WERI-Rb-1 (cell line): ENCODE measurements around the gene ZNF426.
"Not testable (repeated sequence)": the region's sequence is repeated elsewhere in the genome, so short reads cannot be mapped to it uniquely, and the experiment has no call there.

Experiments used
- DNase-seq: peaks from one replicate; pipeline ENCODE4 v3.0.0-alpha.2; 2020
- H3K27ac ChIP-seq: fragments of 250-450 bp; sonication (Bioruptor Pico); 2 replicates; pipeline ENCODE4 v1.5.1; 2020; ENCODE audit warnings: mild to moderate bottlenecking, moderate library complexity
- H3K27me3 ChIP-seq: fragments of 250-450 bp; sonication (Bioruptor Pico); 2 replicates; pipeline ENCODE4 v1.5.1; 2021; ENCODE audit warnings: mild to moderate bottlenecking, low read depth, moderate library complexity; ENCODE audit not compliant: insufficient read depth, severe bottlenecking
- H3K36me3 ChIP-seq: fragments of 250-450 bp; sonication (Bioruptor Pico); 2 replicates; pipeline ENCODE4 v1.5.1; 2020; ENCODE audit warnings: mild to moderate bottlenecking, moderate library complexity
- H3K4me3 ChIP-seq: 2 replicates; pipeline ENCODE4 v1.5.1; 2011; ENCODE audit warnings: low read depth, mild to moderate bottlenecking, control low read depth, low read length
- H3K9me3 ChIP-seq: fragments of 250-450 bp; sonication (Bioruptor Pico); 2 replicates; pipeline ENCODE4 v1.5.1; 2021; ENCODE audit warnings: mild to moderate bottlenecking, moderate library complexity; ENCODE audit not compliant: severe bottlenecking
- TF ChIP-seq, protein P1 (sequence below): IDR thresholded peaks from 2 replicates; pipeline ENCODE4 v1.5.1; 2011; ENCODE audit warnings: low read depth, mild to moderate bottlenecking, control low read depth, inconsistent platforms, low read length

ZNF426 gene

DNA sequence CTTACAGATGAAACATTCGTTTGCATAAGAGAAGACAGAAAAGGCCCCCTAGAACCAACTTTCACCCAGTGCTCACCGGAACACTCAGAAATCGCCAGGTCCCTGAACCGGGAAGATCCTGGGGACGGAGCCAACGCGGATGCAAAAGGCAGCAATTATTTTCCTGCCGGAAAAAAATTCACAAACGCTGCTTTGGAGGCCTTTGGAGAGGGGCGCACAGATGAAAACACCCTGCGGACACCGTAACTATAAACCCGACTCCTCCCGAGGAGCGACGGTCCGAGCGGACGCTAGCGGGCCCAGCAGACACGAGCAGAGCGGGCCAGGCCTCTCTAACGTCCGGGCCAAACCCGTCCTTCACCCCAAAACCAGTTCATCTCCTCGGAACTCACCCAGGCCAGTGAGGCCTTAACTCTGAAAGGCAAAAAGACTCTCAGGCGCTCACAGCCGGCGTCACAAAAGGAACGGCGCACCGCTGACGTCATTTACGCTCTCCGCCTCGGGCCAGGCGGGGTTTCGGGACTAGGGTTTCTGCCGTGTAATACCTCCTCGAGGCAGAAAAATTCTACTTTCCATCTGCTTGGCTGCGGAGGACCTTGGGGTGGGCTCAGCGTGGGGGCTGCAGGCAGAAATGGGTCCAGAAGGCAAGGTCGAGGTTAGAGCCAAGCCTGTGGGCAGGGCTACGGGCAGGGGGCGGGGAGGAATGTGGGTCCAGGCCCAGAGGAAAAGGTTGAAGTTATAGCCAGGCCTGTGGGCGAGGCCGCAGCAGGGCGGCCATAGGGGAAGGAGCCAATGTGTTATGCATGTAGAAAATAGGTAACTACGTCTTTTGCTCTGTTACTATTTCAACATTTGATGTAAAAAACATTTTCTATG lies at the start of gene ZNF426:
Gene ZNF426, minus strand, starts transcription at position 463 of the 876 bp plus-strand sequence. CDS start 2,413 bp downstream, outside the sequence.
- peak; percentile 87 for DNase-seq
- H3K27me3 ChIP-seq = no peaks in the 10 kb centered on the region
- TF ChIP-seq, protein P1, sequence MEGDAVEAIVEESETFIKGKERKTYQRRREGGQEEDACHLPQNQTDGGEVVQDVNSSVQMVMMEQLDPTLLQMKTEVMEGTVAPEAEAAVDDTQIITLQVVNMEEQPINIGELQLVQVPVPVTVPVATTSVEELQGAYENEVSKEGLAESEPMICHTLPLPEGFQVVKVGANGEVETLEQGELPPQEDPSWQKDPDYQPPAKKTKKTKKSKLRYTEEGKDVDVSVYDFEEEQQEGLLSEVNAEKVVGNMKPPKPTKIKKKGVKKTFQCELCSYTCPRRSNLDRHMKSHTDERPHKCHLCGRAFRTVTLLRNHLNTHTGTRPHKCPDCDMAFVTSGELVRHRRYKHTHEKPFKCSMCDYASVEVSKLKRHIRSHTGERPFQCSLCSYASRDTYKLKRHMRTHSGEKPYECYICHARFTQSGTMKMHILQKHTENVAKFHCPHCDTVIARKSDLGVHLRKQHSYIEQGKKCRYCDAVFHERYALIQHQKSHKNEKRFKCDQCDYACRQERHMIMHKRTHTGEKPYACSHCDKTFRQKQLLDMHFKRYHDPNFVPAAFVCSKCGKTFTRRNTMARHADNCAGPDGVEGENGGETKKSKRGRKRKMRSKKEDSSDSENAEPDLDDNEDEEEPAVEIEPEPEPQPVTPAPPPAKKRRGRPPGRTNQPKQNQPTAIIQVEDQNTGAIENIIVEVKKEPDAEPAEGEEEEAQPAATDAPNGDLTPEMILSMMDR = no peak
- H3K27ac ChIP-seq = peak within 1 kb of the TSS; percentile 95
- H3K4me3 ChIP-seq = peak within 1 kb of the TSS; percentile 93
- H3K9me3 ChIP-seq = no peaks in the 10 kb centered on the region
- H3K36me3 ChIP-seq = peaks cover 34% of the 10 kb centered on the region

DNA sequence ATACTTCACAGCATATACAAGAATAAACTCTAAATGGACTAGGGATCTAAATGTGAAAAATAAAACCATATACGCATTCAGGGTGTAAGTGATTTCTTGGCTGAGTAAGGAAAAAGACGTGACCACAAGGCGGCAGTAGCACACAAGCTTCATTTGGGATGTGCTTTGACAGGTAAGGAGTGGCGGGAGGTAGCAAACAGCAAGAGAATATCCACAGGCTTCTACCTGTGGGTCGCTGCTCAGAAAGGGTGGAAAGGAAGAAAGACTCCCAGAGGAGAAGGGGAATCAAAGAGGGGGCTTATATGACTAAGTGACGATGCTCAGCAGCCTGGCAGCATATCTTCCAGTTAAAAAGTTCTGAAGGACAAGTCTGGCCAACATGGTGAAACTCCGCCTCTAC lies 48.3 kb upstream of the ZNF426 start:
- Histone ChIP-seq H3K27ac (no peak overlapping the region), H3K4me3 (no peak overlapping the region), H3K9me3 (no peaks in the 10 kb centered on the region), H3K27me3 (no peaks in the 10 kb centered on the region), H3K36me3 (peaks cover 11% of the 10 kb centered on the region)
- DNase-seq = peak; percentile 83
- TF ChIP-seq, protein P1 = peak; percentile 77

DNA sequence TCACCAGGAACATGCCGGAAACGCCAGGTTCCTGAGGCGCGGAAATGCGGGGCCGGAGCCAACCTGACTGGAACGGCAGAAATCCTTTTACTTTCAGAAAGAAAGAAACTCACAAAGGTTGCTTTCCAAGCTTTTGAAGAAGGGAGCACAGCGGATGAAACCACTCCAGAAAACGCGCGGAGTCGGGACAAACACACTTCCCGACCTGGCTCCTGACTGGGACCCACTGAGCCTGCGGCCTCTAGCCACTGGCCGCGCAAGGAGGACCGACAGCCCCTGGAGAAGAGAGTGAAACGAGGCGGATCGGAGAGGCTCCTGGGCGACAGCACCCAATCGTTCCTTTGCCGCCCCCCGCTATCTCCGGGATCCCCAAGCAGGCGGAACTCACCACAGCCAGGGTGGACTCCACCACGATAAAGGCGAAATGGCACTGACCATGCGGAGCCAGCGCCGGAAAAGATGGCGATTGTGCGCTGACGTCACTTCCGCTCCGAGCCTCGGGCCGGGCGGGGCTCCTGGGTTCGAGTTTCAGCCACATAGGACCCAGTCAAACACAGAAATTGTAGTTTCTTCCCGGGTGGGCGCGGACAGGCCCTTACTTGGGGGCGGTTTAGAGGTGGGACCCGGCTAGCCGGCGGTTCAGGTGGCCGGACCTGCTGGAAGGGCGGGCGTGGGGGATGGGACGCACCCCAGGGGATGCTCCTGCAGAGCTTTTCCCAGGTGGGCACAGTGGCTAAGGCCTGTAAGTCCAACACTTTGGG lies 45.8 kb upstream of the ZNF426 start, which contains the start of gene ZNF121:
Gene ZNF121, minus strand, starts transcription at position 432 of the 761 bp plus-strand sequence. CDS start 16,407 bp downstream, outside the sequence.
- no peaks in the 10 kb centered on the region for H3K27me3 ChIP-seq
- TF ChIP-seq, protein P1 = no peak
- H3K9me3 ChIP-seq = no peaks in the 10 kb centered on the region
- H3K27ac ChIP-seq = peak within 1 kb of the TSS; percentile 89
- H3K36me3 ChIP-seq = peaks cover 16% of the 10 kb centered on the region
- peak within 1 kb of the TSS; percentile 92 for H3K4me3 ChIP-seq
- DNase-seq = peak; percentile 84

DNA sequence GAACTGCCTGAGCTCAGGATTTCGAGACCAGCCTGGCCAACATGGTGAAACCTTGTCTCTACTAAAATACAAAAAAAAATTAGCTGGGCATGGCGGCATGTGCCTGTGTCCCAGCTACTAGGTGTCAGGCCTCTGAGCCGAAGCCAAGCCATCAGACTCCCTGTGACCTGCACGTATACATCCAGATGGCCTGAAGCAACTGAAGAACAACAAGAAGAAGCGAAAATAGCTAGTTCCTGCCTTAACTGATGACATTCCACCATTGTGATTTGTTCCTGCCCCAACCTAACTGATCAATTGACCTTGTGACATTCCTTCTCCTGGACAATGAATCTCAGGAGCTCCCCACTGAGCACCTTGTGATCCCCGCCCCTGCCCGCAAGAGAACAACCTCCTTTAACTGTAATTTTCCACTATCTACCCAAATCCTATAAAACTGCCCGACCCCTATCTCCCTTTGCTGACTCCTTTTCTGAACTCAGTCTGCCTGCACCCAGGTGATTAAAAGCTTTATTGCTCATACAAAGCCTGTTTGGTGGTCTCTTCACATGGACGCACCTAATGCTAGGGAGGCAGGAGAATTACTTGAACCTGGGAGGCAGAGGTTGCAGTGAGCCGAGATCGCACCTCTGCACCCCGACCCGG lies 43.8 kb upstream of the ZNF426 start:
- not testable (repeated sequence) for H3K27me3 ChIP-seq, H3K9me3 ChIP-seq, DNase-seq, H3K27ac ChIP-seq, H3K4me3 ChIP-seq
- H3K36me3 ChIP-seq = peaks cover 23% of the 10 kb centered on the region

DNA sequence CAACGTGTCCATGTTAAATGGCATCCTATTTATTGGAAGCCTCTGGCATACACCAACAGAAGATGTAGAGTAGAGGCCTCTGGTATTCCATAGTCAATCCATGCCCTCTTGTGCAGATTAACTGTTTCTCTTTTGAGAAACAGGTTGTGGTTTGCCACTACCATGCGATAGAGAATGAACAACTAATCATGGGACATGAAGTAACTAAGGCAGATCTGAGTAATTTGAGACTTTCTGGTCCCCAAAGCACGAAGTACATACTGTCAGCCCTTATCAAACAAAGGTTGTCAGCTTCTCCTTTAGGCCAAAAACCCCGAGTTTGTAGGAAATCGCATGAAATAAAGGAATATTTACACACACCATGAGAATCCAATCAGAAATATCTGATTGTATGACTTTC lies 42.3 kb upstream of the ZNF426 start:
- Histone ChIP-seq H3K9me3 (no peaks in the 10 kb centered on the region), H3K4me3 (no peak overlapping the region), H3K36me3 (peaks cover 24% of the 10 kb centered on the region), H3K27me3 (no peaks in the 10 kb centered on the region), H3K27ac (no peak overlapping the region)
- DNase-seq = no peak
- TF ChIP-seq, protein P1 = no peak
